Neuronal stem cell (in vitro differentiated cells): ENCODE results near the gene AMZ2.
"Not testable (repeated sequence)": the region's sequence is repeated elsewhere in the genome, so short reads cannot be mapped to it uniquely, and the experiment has no call there.

ENCODE experiments used
- DNase-seq: peaks from one replicate; pipeline ENCODE4 v3.0.0-alpha.2; 2013; ENCODE audit warnings: low spot score
- H2AFZ ChIP-seq: one replicate; pipeline ENCODE4 v1.6.1; 2013; ENCODE audit warnings: mild to moderate bottlenecking, low read length, inconsistent platforms
- H2AK5ac ChIP-seq: 2 replicates; pipeline ENCODE4 v1.6.1; 2013; ENCODE audit warnings: low read depth, mild to moderate bottlenecking, inconsistent platforms, low read length, moderate library complexity, mixed read lengths
- H2BK120ac ChIP-seq: 2 replicates; pipeline ENCODE4 v1.6.1; 2013; ENCODE audit warnings: low read depth, mild to moderate bottlenecking, inconsistent platforms, low read length, moderate library complexity, mixed read lengths
- H2BK12ac ChIP-seq: one replicate; pipeline ENCODE4 v1.6.1; 2013; ENCODE audit warnings: low read length, inconsistent platforms
- H2BK15ac ChIP-seq: 2 replicates; pipeline ENCODE4 v1.6.1; 2013; ENCODE audit warnings: mild to moderate bottlenecking, low read length, inconsistent platforms, mixed read lengths
- H2BK5ac ChIP-seq: one replicate; pipeline ENCODE4 v1.6.1; 2013; ENCODE audit warnings: inconsistent platforms, mild to moderate bottlenecking, low read length, moderate library complexity
- H3K14ac ChIP-seq: one replicate; pipeline ENCODE4 v1.6.1; 2013; ENCODE audit warnings: low read length, inconsistent platforms
- H3K18ac ChIP-seq: 2 replicates; pipeline ENCODE4 v1.6.1; 2013; ENCODE audit warnings: low read length, inconsistent platforms
- H3K23ac ChIP-seq: 2 replicates; pipeline ENCODE4 v1.6.1; 2013; ENCODE audit warnings: low read depth, mild to moderate bottlenecking, mixed read lengths, low read length, inconsistent platforms; ENCODE audit not compliant: poor library complexity
- H3K27ac ChIP-seq: replicated peaks from 3 replicates; pipeline ENCODE4 v1.5.1; 2013; ENCODE audit warnings: low read length, inconsistent platforms
- H3K27me3 ChIP-seq, 3 experiments: 2 replicates each; pipeline ENCODE4 v1.6.1; 2013; ENCODE audit warnings: low read length in 3 of 3, mild to moderate bottlenecking in 2 of 3, inconsistent platforms in 1 of 3, low read depth in 1 of 3, mixed read lengths in 1 of 3, moderate library complexity in 1 of 3; ENCODE audit not compliant: control insufficient read depth in 3 of 3, insufficient read depth in 3 of 3
- H3K36me3 ChIP-seq, 2 donors: replicated peaks in 1 of 2; 2 replicates each; pipeline ENCODE4 v1.6.1; 2013; ENCODE audit warnings: low read length in 2 of 2; ENCODE audit not compliant: control insufficient read depth in 2 of 2, insufficient read depth in 2 of 2
- H3K4ac ChIP-seq: 2 replicates; pipeline ENCODE4 v1.6.1; 2013; ENCODE audit warnings: inconsistent platforms, mild to moderate bottlenecking, low read length, moderate library complexity
- H3K4me1 ChIP-seq, 2 donors: 1 replicate in 1 of 2; 2 replicates in 1 of 2; pipeline ENCODE4 v1.6.1; 2013; ENCODE audit warnings: low read length in 2 of 2, low read depth in 1 of 2; ENCODE audit not compliant: control insufficient read depth in 2 of 2, insufficient read depth in 1 of 2
- H3K4me2 ChIP-seq: one replicate; pipeline ENCODE4 v1.6.1; 2013; ENCODE audit warnings: mild to moderate bottlenecking, low read length, inconsistent platforms; ENCODE audit not compliant: insufficient read depth, poor library complexity, severe bottlenecking
- H3K4me3 ChIP-seq, 2 donors: 2 replicates each; pipeline ENCODE4 v1.5.1; 2013; ENCODE audit warnings: low read length in 2 of 2, mild to moderate bottlenecking in 2 of 2, inconsistent platforms in 1 of 2, moderate library complexity in 1 of 2
- H3K79me1 ChIP-seq: one replicate; pipeline ENCODE4 v1.6.1; 2013; ENCODE audit warnings: low read depth, mild to moderate bottlenecking, inconsistent platforms, low read length, moderate library complexity
- H3K9ac ChIP-seq: one replicate; pipeline ENCODE4 v1.6.1; 2013; ENCODE audit warnings: mild to moderate bottlenecking, low read depth, low read length, inconsistent platforms; ENCODE audit not compliant: poor library complexity
- H3K9me3 ChIP-seq, 2 donors: replicated peaks in 1 of 2; 2 replicates each; pipeline versions ENCODE3 to v1.6.1; 2013; ENCODE audit warnings: low read length in 2 of 2, mild to moderate bottlenecking in 2 of 2, inconsistent platforms in 1 of 2, low read depth in 1 of 2, mixed read lengths in 1 of 2, moderate library complexity in 1 of 2; ENCODE audit not compliant: control insufficient read depth in 2 of 2, insufficient read depth in 1 of 2
- H4K8ac ChIP-seq: one replicate; pipeline ENCODE4 v1.6.1; 2013; ENCODE audit warnings: low read depth, mild to moderate bottlenecking, inconsistent platforms, low read length, moderate library complexity
- H4K91ac ChIP-seq: one replicate; pipeline ENCODE4 v1.6.1; 2013; ENCODE audit warnings: low read length, low read depth, mild to moderate bottlenecking, inconsistent platforms; ENCODE audit not compliant: poor library complexity
- WGBS, 2 donors: extraction: QIAGEN DNeasy Blood & Tissue Kit; methylation state at CpG; one replicate each; pipeline ENCODE4 v1.1.7; 2013; ENCODE audit warnings: missing lambda C conversion rate in 2 of 2, mixed read lengths in 1 of 2; ENCODE audit not compliant: insufficient read length in 2 of 2, insufficient replicate concordance in 1 of 2; ENCODE audit errors: extremely low coverage in 2 of 2; 5-methylcytosine and 5-hydroxymethylcytosine counted together

Gene AMZ2

GRCh38 chr17:68276339-68276738, 28.5 kb downstream of the AMZ2 start:
- H3K4me3 ChIP-seq, H3K27me3 ChIP-seq, H4K8ac ChIP-seq, H3K23ac ChIP-seq, H2AK5ac ChIP-seq, H2BK15ac ChIP-seq, H3K4ac ChIP-seq, H2BK5ac ChIP-seq, H4K91ac ChIP-seq, H3K18ac ChIP-seq, H2AFZ ChIP-seq, H3K9ac ChIP-seq, H3K14ac ChIP-seq, H2BK120ac ChIP-seq, H3K4me2 ChIP-seq, H3K27ac ChIP-seq, DNase-seq, H3K79me1 ChIP-seq, H2BK12ac ChIP-seq, H3K4me1 ChIP-seq: not testable (repeated sequence)
- H3K9me3 ChIP-seq = peaks cover 2 to 32% of the 10 kb centered on the region in 2 donors
- WGBS, 2 donors = no CpG with 5 or more reads among the region's 3 CpGs
- peaks cover 0 to 78% of the 10 kb centered on the region in 2 donors for H3K36me3 ChIP-seq

GRCh38 chr17:68277807-68278206, 30.0 kb downstream of the AMZ2 start:
- no peak overlapping the region for H2BK120ac ChIP-seq
- no peak overlapping the region for H4K91ac ChIP-seq
- H2AK5ac ChIP-seq = no peak overlapping the region
- peaks cover 0 to 73% of the 10 kb centered on the region in 2 donors for H3K36me3 ChIP-seq
- H3K4me1 ChIP-seq = no peaks in the 10 kb centered on the region
- H2BK12ac ChIP-seq = no peak overlapping the region
- H3K18ac ChIP-seq = no peak overlapping the region
- H3K79me1 ChIP-seq = no peaks in the 10 kb centered on the region
- H3K9me3 ChIP-seq = peaks cover 2 to 32% of the 10 kb centered on the region in 2 donors
- H3K4me3 ChIP-seq = no peak overlapping the region
- H2AFZ ChIP-seq = no peak overlapping the region
- no peak overlapping the region for H2BK5ac ChIP-seq
- no peak overlapping the region for H3K4ac ChIP-seq
- H3K9ac ChIP-seq = no peak overlapping the region
- no peak overlapping the region for H3K4me2 ChIP-seq
- no peak overlapping the region for H3K14ac ChIP-seq
- no peaks in the 10 kb centered on the region for H3K27me3 ChIP-seq
- no peak overlapping the region for H3K27ac ChIP-seq
- WGBS, 2 donors = no CpG with 5 or more reads among the region's 5 CpGs
- no peak for DNase-seq
- no peak overlapping the region for H4K8ac ChIP-seq
- H2BK15ac ChIP-seq = no peak overlapping the region
- H3K23ac ChIP-seq = no peak overlapping the region

GRCh38 chr17:68281965-68282364, 34.1 kb downstream of the AMZ2 start:
- H3K23ac ChIP-seq, H3K4me2 ChIP-seq, H3K18ac ChIP-seq, H4K8ac ChIP-seq, H2AK5ac ChIP-seq, H3K27me3 ChIP-seq, H2AFZ ChIP-seq, H2BK120ac ChIP-seq, H3K9ac ChIP-seq, H3K27ac ChIP-seq, H2BK5ac ChIP-seq, H3K14ac ChIP-seq, H2BK12ac ChIP-seq, H4K91ac ChIP-seq, H2BK15ac ChIP-seq, H3K4me1 ChIP-seq, H3K79me1 ChIP-seq, H3K4me3 ChIP-seq, DNase-seq, H3K4ac ChIP-seq: not testable (repeated sequence)
- H3K9me3 ChIP-seq = peaks cover 2 to 32% of the 10 kb centered on the region in 2 donors
- peaks cover 0 to 42% of the 10 kb centered on the region in 2 donors for H3K36me3 ChIP-seq
- no CpG with 5 or more reads among the region's 6 CpGs for WGBS, 2 donors

GRCh38 chr17:68288375-68288774, 40.5 kb downstream of the AMZ2 start:
- DNase-seq = no peak
- Histone ChIP-seq H4K8ac (no peak overlapping the region), H2AK5ac (no peak overlapping the region)

More at GRCh38 chr17:68288375-68288774, 40.5 kb downstream of the AMZ2 start:
- Histone ChIP-seq H3K9me3 (no peaks in the 10 kb centered on the region), H3K4me2 (no peak overlapping the region), H4K91ac (no peak overlapping the region), H2BK120ac (no peak overlapping the region), H2BK12ac (no peak overlapping the region), H3K4ac (no peak overlapping the region), H3K18ac (no peak overlapping the region), H2BK15ac (no peak overlapping the region), H3K23ac (no peak overlapping the region), H2BK5ac (no peak overlapping the region), H3K4me3 (no peak overlapping the region), H3K9ac (no peak overlapping the region), H2AFZ (no peak overlapping the region), H3K4me1 (peaks cover 0 to 7% of the 10 kb centered on the region in 2 donors), H3K14ac (no peak overlapping the region), H3K27me3 (peaks cover 0 to 21% (median 3%) of the 10 kb centered on the region in 3 experiments), H3K36me3 (no peaks in the 10 kb centered on the region), H3K27ac (no peak overlapping the region), H3K79me1 (no peaks in the 10 kb centered on the region)
- WGBS, 2 donors = no CpG with 5 or more reads among the region's 5 CpGs
